CD14-positive monocyte (primary cell): ENCODE data around the gene BDH1. TPM values are rescaled to one million over a fixed set of nuclear protein-coding genes. Genes with fewer than 3 reads are reported as not detected.

Experiments used
- DNase-seq, 3 donors: peaks; one replicate each; pipeline ENCODE4 v3.0.0-alpha.2; 2011 to 2022
- H2AFZ ChIP-seq: 2 replicates; pipeline ENCODE4 v1.6.0; 2012; ENCODE audit warnings: mild to moderate bottlenecking, low read depth, low read length, inconsistent platforms; ENCODE audit not compliant: insufficient read depth, poor library complexity, severe bottlenecking
- H3K27ac ChIP-seq, 2 donors: 1 replicate in 1 of 2; 2 replicates in 1 of 2; pipeline ENCODE4 v1.5.1; 2012 to 2013; ENCODE audit warnings: low read length in 2 of 2, control low read depth in 1 of 2, inconsistent platforms in 1 of 2, low read depth in 1 of 2, mild to moderate bottlenecking in 1 of 2
- H3K27me3 ChIP-seq, 2 donors: one replicate each; pipeline versions ENCODE4 v1.6.0 to v1.6.1; 2011 to 2013; ENCODE audit warnings: low read length in 2 of 2; ENCODE audit not compliant: control insufficient read depth in 2 of 2, insufficient read depth in 2 of 2
- H3K36me3 ChIP-seq, 2 donors: replicated peaks in 1 of 2; 1 replicate in 1 of 2; 2 replicates in 1 of 2; pipeline versions ENCODE4 v1.5.1 to v1.6.1; 2012 to 2013; ENCODE audit warnings: low read length in 2 of 2, control low read depth in 1 of 2, inconsistent platforms in 1 of 2, mild to moderate bottlenecking in 1 of 2; ENCODE audit not compliant: insufficient read depth in 2 of 2, control insufficient read depth in 1 of 2
- H3K4me1 ChIP-seq, 2 donors: 1 replicate in 1 of 2; 2 replicates in 1 of 2; pipeline versions ENCODE4 v1.5.1 to v1.6.1; 2012 to 2013; ENCODE audit warnings: low read length in 2 of 2, control low read depth in 1 of 2, inconsistent platforms in 1 of 2, mild to moderate bottlenecking in 1 of 2, moderate library complexity in 1 of 2; ENCODE audit not compliant: insufficient read depth in 2 of 2, control insufficient read depth in 1 of 2
- H3K4me2 ChIP-seq: replicated peaks from 2 replicates; pipeline ENCODE3; 2012; ENCODE audit warnings: low read length, moderate library complexity, mild to moderate bottlenecking; ENCODE audit not compliant: poor library complexity, severe bottlenecking; ENCODE audit errors: extremely low read depth
- H3K4me3 ChIP-seq, 3 experiments: fragments of 200-600 bp in 1 of 3; sonication (generic) in 1 of 3; replicated peaks in 1 of 3; 1 replicate in 2 of 3; 2 replicates in 1 of 3; pipeline ENCODE4 v1.5.1; 2011 to 2013; ENCODE audit warnings: low read length in 3 of 3, mild to moderate bottlenecking in 3 of 3, control low read depth in 2 of 3, low read depth in 2 of 3, inconsistent platforms in 1 of 3, moderate library complexity in 1 of 3
- H3K79me2 ChIP-seq: 2 replicates; pipeline ENCODE4 v1.6.0; 2012; ENCODE audit warnings: mild to moderate bottlenecking, control low read depth, inconsistent platforms, low read length, moderate library complexity; ENCODE audit not compliant: insufficient read depth
- H3K9ac ChIP-seq: 2 replicates; pipeline ENCODE4 v1.6.0; 2017; ENCODE audit warnings: low read length, mild to moderate bottlenecking; ENCODE audit not compliant: insufficient read depth, poor library complexity, severe bottlenecking
- H3K9me3 ChIP-seq, 2 donors: replicated peaks in 1 of 2; 1 replicate in 1 of 2; 2 replicates in 1 of 2; pipeline versions ENCODE4 v1.5.1 to v1.6.1; 2012 to 2013; ENCODE audit warnings: low read length in 2 of 2, control low read depth in 1 of 2; ENCODE audit not compliant: control insufficient read depth in 1 of 2, insufficient read depth in 1 of 2
- H4K20me1 ChIP-seq: 2 replicates; pipeline ENCODE4 v1.6.0; 2012; ENCODE audit warnings: mild to moderate bottlenecking, low read length, control low read depth, moderate library complexity; ENCODE audit not compliant: insufficient read depth
- H3K27ac Mint-ChIP-seq, 7 donors: one replicate each; pipeline ENCODE4 v1.8.0; 2020; ENCODE audit warnings: mild to moderate bottlenecking in 7 of 7, mixed read lengths in 7 of 7, moderate library complexity in 6 of 7, inconsistent platforms in 2 of 7
- H3K27me3 Mint-ChIP-seq, 3 donors: one replicate each; pipeline ENCODE4 v1.8.0; 2021 to 2022; ENCODE audit warnings: low read depth in 3 of 3, mild to moderate bottlenecking in 3 of 3, mixed read lengths in 3 of 3, moderate library complexity in 3 of 3, inconsistent platforms in 1 of 3
- H3K36me3 Mint-ChIP-seq, 2 donors: one replicate each; pipeline ENCODE4 v1.8.0; 2020; ENCODE audit warnings: mixed read lengths in 2 of 2, inconsistent platforms in 1 of 2, mild to moderate bottlenecking in 1 of 2
- H3K4me1 Mint-ChIP-seq: one replicate; pipeline ENCODE4 v1.8.0; 2020; ENCODE audit warnings: mild to moderate bottlenecking, mixed read lengths
- H3K4me3 Mint-ChIP-seq, 2 donors: one replicate each; pipeline ENCODE4 v1.8.0; 2020; ENCODE audit warnings: mild to moderate bottlenecking in 2 of 2, mixed read lengths in 2 of 2, moderate library complexity in 1 of 2
- H3K9me3 Mint-ChIP-seq, 7 donors: one replicate each; pipeline ENCODE4 v1.8.0; 2020 to 2022; ENCODE audit warnings: mixed read lengths in 7 of 7, mild to moderate bottlenecking in 6 of 7, moderate library complexity in 6 of 7, inconsistent platforms in 2 of 7
- CTCF ChIP-seq: fragments of 200-600 bp; IDR thresholded peaks from one replicate; pipeline ENCODE4 v1.8.0; 2022; ENCODE audit warnings: antibody characterized with exemption, mild to moderate bottlenecking
- WGBS: methylation state at CpG from one replicate; pipeline ENCODE4 v1.1.5; 2013; ENCODE audit warnings: missing lambda C conversion rate; ENCODE audit not compliant: insufficient coverage; 5-methylcytosine and 5-hydroxymethylcytosine counted together
- intact Hi-C, 2 donors: fragments of 100-400 bp; cut with micrococcal nuclease; formaldehyde crosslinking; loops; one replicate each; pipeline versions ENCODE4 v1.15.0 to v1.15.1; 2023
- polyA plus RNA-seq, 3 donors: library from polyadenylated mRNA; depleted of rRNA in 1 of 3; unstranded in 2 of 3; stranded (reverse) in 1 of 3; fragments of 300-500 nt in 2 of 3; fragments of >200 nt in 1 of 3; fragmentation: Illumina TruSeq in 2 of 3; gene quantifications; 1 replicate in 2 of 3; 2 replicates in 1 of 3; pipeline ENCODE4 v1.2.3, GENCODE V29; 2012 to 2021

BDH1 gene
- polyA plus RNA-seq, 3 donors: 2.8 to 5.3 (median 5.2) TPM

DNA sequence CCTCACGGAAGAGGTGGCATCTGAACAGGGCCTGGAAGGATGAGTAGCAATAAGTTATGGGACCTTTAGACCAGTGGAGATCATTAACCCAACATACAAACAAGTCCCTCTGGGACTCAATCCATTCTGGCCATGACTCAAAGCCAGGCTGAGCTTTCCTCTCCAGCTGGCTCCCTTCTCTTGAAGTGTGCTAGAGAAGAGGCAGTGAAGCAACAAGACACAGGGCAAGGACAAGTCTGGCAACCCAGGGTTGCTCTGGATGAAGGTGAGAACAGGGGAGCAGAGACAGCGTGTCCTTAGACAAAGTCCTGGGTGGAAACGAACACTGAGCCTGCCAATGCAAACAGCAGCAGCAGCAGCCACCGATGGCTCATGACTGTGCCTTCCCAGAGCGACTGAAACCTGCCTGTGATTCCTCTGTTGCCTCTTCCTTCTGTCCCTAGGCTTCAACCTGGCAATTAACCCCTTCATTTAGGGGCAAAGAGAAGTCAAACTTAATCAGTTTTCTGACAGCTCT lies 86.8 kb downstream of the BDH1 start:
- H3K4me1 ChIP-seq: no peaks in the 10 kb centered on the region
- H3K79me2 ChIP-seq: no peaks in the 10 kb centered on the region
- H3K36me3 Mint-ChIP-seq: no peaks in the 10 kb centered on the region
- no peak overlapping the region for H3K4me3 Mint-ChIP-seq
- H3K9ac ChIP-seq: no peak overlapping the region
- no peak overlapping the region for H3K27ac Mint-ChIP-seq
- H3K27me3 Mint-ChIP-seq: peaks cover 18 to 39% (median 22%) of the 10 kb centered on the region in 3 donors
- no peak overlapping the region for H3K4me3 ChIP-seq
- no peak overlapping the region for H3K4me2 ChIP-seq
- DNase-seq: no peak
- no peaks in the 10 kb centered on the region for H3K4me1 Mint-ChIP-seq
- H3K9me3 ChIP-seq: no peaks in the 10 kb centered on the region
- no peak overlapping the region for H3K27ac ChIP-seq
- H3K9me3 Mint-ChIP-seq: no peaks in the 10 kb centered on the region
- H4K20me1 ChIP-seq: no peaks in the 10 kb centered on the region
- TF ChIP-seq CTCF: no peak
- H2AFZ ChIP-seq: no peak overlapping the region
- intact Hi-C loops: no loop called here
- no peaks in the 10 kb centered on the region for H3K36me3 ChIP-seq
- 75% methylated on average over 2 of the region's 5 CpGs for WGBS
- peaks cover 0 to 15% of the 10 kb centered on the region in 2 donors for H3K27me3 ChIP-seq

DNA sequence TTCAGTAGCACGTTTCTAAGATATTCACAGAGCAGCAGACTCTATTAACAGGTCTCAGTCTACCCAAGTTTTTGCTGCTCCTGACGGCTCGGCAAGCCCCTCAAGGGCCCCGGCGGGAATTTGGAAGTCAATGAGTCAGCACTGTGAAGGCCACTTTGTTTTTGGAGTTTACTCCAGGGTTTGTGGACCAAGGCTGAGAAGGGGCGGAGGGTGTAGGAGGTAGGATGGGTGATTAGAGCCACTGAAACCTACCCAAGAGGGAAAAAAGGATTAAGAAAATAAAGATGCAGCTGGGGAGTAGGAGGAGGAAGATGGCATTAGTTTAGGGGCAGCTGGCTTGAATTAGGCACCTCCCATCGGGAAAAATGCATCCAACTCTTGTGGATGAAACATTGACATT lies 87.6 kb downstream of the BDH1 start:
- Histone ChIP-seq H3K9me3 (no peaks in the 10 kb centered on the region), H3K4me2 (no peak overlapping the region), H3K27ac (no peak overlapping the region), H3K27me3 (peaks cover 0 to 15% of the 10 kb centered on the region in 2 donors), H3K79me2 (no peaks in the 10 kb centered on the region), H3K36me3 (no peaks in the 10 kb centered on the region), H4K20me1 (no peaks in the 10 kb centered on the region), H2AFZ (no peak overlapping the region), H3K4me3 (no peak overlapping the region), H3K9ac (no peak overlapping the region), H3K4me1 (no peaks in the 10 kb centered on the region)
- peaks cover 19 to 39% (median 22%) of the 10 kb centered on the region in 3 donors for H3K27me3 Mint-ChIP-seq
- no peaks in the 10 kb centered on the region for H3K36me3 Mint-ChIP-seq
- intact Hi-C loops: no loop called here
- no peaks in the 10 kb centered on the region for H3K9me3 Mint-ChIP-seq
- no peak overlapping the region for H3K27ac Mint-ChIP-seq
- no peak for TF ChIP-seq CTCF
- no peak overlapping the region for H3K4me3 Mint-ChIP-seq
- no peaks in the 10 kb centered on the region for H3K4me1 Mint-ChIP-seq
- DNase-seq: no peak
- 95% methylated on average over 2 of the region's 7 CpGs for WGBS
